HG03439 (cell line): ENCODE results near the gene RTN4RL1.

Source experiments
- ATAC-seq: cut with Tn5 transposase; IDR thresholded peaks from one replicate; pipeline ENCODE4 v1.9.1; 2021; ENCODE audit warnings: mild to moderate bottlenecking, moderate library complexity; ENCODE audit not compliant: unreplicated experiment

The RTN4RL1 gene

GRCh38 chr17:1979182-1979985, 45.8 kb downstream of the RTN4RL1 start:
- ATAC-seq, result no peak

GRCh38 chr17:1978396-1978949, 46.7 kb downstream of the RTN4RL1 start:
- ATAC-seq, result no peak

- no peak for ATAC-seq
Observed at GRCh38 chr17:1977583-1978395, 47.3 kb downstream of the RTN4RL1 start.

DNA sequence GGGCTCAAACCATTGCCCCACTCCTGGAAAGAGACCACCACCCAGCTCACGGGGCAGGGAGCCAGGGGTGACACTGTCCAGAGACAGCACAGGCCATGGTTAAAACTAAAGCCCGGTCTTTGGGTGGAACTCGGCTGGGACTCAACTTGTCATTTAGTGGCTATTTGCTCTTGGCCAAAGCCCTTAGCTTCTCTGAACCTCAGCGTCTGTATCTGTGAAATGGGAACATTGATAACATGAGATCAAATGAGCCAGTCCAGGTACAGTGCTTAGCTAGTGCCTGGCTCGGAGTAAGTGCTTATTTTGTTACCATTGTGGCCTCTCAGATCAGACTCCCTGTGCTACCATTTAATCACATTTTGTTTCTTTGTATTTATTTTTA, 48.5 kb downstream of the RTN4RL1 start:
- ATAC-seq, result no peak

- no peak for ATAC-seq
Observed at GRCh38 chr17:1976000-1976682, 49.0 kb downstream of the RTN4RL1 start.

DNA sequence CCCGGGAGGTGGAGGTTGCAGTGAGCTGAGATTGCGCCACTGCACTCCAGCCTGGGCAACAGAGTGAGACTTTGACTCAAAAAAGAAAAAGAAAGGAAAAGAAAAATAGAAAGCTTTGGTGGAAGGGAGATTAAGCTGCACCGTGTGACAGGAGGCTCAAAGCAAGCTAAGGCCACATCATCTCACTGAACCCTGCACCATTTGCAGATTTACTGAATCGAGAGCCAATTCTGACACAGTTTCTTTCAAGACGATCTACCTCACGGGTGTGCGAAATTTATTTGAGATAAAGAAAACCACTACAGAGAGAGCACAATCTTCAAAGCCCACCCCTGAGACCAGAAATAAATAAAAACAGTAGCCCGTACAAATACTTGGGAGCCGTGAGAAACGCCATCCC, 49.6 kb downstream of the RTN4RL1 start:
- ATAC-seq, result no peak

GRCh38 chr17:1972487-1973160, 52.5 kb downstream of the RTN4RL1 start:
- ATAC-seq, result no peak

GRCh38 chr17:1970843-1971384, 54.2 kb downstream of the RTN4RL1 start:
- no peak for ATAC-seq

DNA sequence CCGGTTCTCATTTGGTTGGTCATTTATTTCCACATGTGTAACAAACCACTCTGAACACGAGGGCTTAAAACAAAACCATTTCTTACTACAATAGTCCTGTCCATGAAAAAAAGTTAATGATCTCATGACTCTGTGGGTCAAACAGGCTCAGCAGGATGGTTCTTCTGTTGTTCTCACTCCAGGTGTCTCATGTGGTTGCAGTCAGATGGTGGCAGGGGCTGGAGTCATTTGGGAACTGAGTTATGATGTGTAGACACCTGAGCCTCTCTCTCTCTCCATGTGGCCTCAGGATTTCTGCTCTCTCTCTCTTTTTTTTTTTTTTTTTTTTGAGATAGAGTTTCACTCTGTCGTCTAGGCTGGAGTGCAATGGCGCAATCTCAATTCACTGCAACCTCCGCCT, 55.4 kb downstream of the RTN4RL1 start:
- no peak for ATAC-seq

GRCh38 chr17:1967213-1967612, 57.9 kb downstream of the RTN4RL1 start:
- ATAC-seq, result no peak

DNA sequence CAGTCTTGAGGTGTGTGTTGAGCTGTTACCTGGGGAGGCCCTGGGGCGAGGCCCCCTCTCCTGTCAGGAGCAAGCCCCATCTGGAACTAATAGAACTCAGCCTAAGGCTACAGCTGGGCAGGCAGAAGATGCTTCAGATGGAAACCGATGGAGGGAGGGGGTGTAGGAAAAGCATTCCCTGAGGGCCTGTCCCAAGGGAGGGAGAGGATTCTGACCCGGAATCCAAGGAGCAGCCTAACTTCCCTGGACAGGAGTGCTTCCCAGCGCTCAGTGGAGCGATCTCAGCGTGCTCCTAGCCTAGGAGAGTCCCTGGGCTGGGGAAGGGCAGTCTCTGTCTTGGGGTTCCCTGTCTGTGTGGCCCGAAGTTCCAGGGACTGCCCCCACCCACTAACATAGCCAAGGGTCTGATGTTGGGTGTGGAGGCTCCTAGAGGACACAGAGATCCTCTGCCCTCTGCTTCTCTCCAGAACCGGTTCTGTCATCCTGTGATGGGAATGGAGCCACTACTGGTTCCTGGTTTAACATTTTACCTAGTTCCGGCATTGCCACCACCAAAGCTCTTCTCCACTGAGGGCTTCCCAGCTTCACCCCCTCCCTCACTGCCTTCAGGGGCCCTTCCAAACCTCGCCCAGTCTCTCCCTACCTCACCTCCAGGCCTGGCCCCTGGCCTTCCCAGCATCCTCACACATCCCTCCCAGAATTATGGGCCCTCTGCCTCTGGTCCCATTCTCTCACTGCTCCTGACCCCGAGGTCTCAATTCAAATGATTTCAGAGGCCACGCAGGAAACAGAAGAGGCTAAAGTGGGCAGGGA, 58.7 kb downstream of the RTN4RL1 start:
- ATAC-seq, result no peak

- no peak for ATAC-seq
Observed at GRCh38 chr17:1965556-1966273, 59.4 kb downstream of the RTN4RL1 start.

DNA sequence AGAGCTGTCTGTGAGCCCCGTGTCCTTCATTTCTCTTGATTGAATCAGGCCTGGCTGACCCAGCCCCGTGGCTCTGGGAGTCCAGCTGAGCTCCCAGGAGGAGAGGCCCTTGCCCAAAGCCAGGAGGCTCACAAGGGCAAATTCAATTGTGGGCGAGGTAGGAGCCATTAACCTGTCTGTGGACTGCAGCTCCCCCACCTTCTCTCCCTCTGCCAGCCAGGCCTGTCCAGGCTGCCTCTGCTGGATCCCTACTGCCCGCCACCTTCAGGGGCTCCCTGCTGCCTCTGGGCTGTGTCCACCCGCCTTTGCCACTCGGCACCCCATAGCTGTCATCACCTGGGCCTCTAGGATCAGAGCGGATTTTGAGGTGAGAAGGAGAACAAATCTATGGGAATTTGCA, 61.9 kb downstream of the RTN4RL1 start:
- ATAC-seq, result no peak

GRCh38 chr17:1961189-1961588, 63.9 kb downstream of the RTN4RL1 start:
- ATAC-seq, result no peak

GRCh38 chr17:1960545-1960912, 64.6 kb downstream of the RTN4RL1 start:
- ATAC-seq, result no peak

DNA sequence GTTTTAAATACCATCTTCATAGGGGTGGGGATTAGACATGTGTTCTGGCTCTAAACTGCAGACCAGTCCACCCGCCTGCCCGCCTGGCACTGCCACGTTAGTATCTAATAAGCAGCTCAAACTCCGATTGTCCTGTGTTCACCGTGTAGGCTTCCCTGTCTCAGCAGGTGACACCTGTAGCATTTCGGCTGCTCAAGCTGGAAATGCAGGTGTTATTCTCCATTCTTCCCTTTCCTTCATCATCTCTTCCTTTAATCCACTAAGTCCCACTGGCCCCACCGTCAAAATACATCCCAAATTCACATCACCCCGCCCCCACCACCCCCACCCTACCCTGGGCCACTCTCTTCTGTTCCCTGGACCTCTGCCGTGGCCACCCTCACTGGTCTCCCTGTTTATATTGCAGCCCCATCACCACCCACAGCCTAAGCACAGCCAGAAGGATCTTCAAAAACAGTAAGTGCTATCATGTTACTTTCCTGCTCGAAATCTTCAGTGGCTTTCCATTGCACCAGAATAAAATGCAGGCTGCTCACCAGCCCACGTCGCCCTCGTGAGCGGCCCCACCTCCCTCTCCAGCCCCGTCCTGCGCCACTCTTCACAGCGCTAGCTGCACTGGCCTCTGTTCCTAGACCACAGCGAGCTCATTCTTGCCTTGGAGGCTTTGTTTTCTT, 65.1 kb downstream of the RTN4RL1 start:
- ATAC-seq, result no peak

GRCh38 chr17:1958134-1958881, 66.8 kb downstream of the RTN4RL1 start:
- ATAC-seq, result no peak

GRCh38 chr17:1957037-1957436, 68.1 kb downstream of the RTN4RL1 start:
- ATAC-seq, result no peak
